ENCODE measurements around the gene FLT3. TPM values are rescaled to one million over a fixed set of nuclear protein-coding genes. Genes with fewer than 3 reads are reported as not detected.

Gene FLT3
- polyA plus RNA-seq, 1 of the 3 experiments (the other 2 are of a cell fraction) = not detected

- Histone ChIP-seq H2AFZ (ENCODE audit: low read depth) (no peak overlapping the region), H3F3A (replicated peaks; ENCODE audit: insufficient read depth) (no peaks in the 10 kb centered on the region), H3K9ac (no peak overlapping the region), H4K20me1 (ENCODE audit: insufficient read depth) (no peaks in the 10 kb centered on the region), H3K27me3 (ENCODE audit: insufficient read depth) (peaks cover 35% of the 10 kb centered on the region), H3K4me3 (ENCODE audit: low read depth in 2 of 2, low read length in 1 of 2) (peak overlapping the region in 1 of 2 experiments; percentile 21; a peak in 1 of 4 replicates), H3K9me2 (no peaks in the 10 kb centered on the region), H3K36me3 (replicated peaks in 1 of 2; ENCODE audit: control insufficient read depth in 1 of 2, insufficient read depth in 2 of 2, low read length in 1 of 2) (no peaks in the 10 kb centered on the region), H3K79me2 (ENCODE audit: insufficient read depth) (no peaks in the 10 kb centered on the region), H3K9me3 (no peaks in the 10 kb centered on the region), H3K27ac (ENCODE audit: low read depth in 2 of 2, low read length in 1 of 2) (no peak overlapping the region), H3K4me2 (no peak overlapping the region), H3K4me1 (ENCODE audit: control insufficient read depth in 1 of 2, insufficient read depth in 2 of 2, low read depth in 1 of 2, low read length in 1 of 2) (no peaks in the 10 kb centered on the region)
- ChIA-PET CTCF (interaction anchor here (0.6 kb wide), 1 partner anchor 9 kb away, joined by 3 read pairs; no protein-coding TSS in a partner anchor), POLR2A (no interaction called here)
- WGBS (ENCODE audit: low lambda C conversion rate) = 30% methylated on average over 13 of the region's 13 CpGs
- TF ChIP-seq SMC3 (IDR thresholded peaks at IDR 0.05; ENCODE audit: low read depth, low read length) (peak; percentile 23; the same call in 1 of the 2 replicates), RAD21 (IDR thresholded peaks at IDR 0.05; ENCODE audit: low read length) (peak; percentile 23), ZBTB33 (IDR thresholded peaks at IDR 0.05; ENCODE audit: borderline replicate concordance, low read depth) (no peak), GABPA (IDR thresholded peaks at IDR 0.05; ENCODE audit: low read depth) (no peak), CTCF (IDR thresholded peaks at IDR 0.05) (peak; percentile 34), USF2 (IDR thresholded peaks at IDR 0.05; ENCODE audit: borderline replicate concordance, low read depth, low read length) (no peak), ELF1 (IDR thresholded peaks at IDR 0.05) (no peak), FOSL2 (IDR thresholded peaks at IDR 0.05; ENCODE audit: borderline replicate concordance, low read depth) (no peak)
- DNase-seq = peak; percentile 7
These were observed 41.3 kb downstream of the FLT3 start for GRCh38 chr13:28058866-28059613.

GRCh38 chr13:28056970-28057712 lies 43.2 kb downstream of the FLT3 start:
- H3K9me2 ChIP-seq = no peaks in the 10 kb centered on the region
- no peak for DNase-seq
- H3F3A ChIP-seq (replicated peaks; ENCODE audit: insufficient read depth) = no peaks in the 10 kb centered on the region
- H2AFZ ChIP-seq (ENCODE audit: low read depth) = no peak overlapping the region
- H3K79me2 ChIP-seq (ENCODE audit: insufficient read depth) = no peaks in the 10 kb centered on the region
- no peak overlapping the region for H3K27ac ChIP-seq (ENCODE audit: low read depth in 2 of 2, low read length in 1 of 2)
- H3K9ac ChIP-seq = no peak overlapping the region
- peaks cover 40% of the 10 kb centered on the region for H3K27me3 ChIP-seq (ENCODE audit: insufficient read depth)
- 9% methylated on average over 11 of the region's 13 CpGs for WGBS (ENCODE audit: low lambda C conversion rate)
- ChIA-PET POLR2A (no interaction called here), CTCF (interaction anchor here (0.6 to 0.7 kb wide), 2 partner anchors 599 to 1158 kb away, joined by 3 read pairs; no protein-coding TSS in a partner anchor)
- H4K20me1 ChIP-seq (ENCODE audit: insufficient read depth) = no peaks in the 10 kb centered on the region
- H3K4me2 ChIP-seq = no peak overlapping the region
- no peak overlapping the region for H3K4me3 ChIP-seq (ENCODE audit: low read depth in 2 of 2, low read length in 1 of 2)
- H3K36me3 ChIP-seq (replicated peaks in 1 of 2; ENCODE audit: control insufficient read depth in 1 of 2, insufficient read depth in 2 of 2, low read length in 1 of 2) = no peaks in the 10 kb centered on the region
- H3K4me1 ChIP-seq (ENCODE audit: control insufficient read depth in 1 of 2, insufficient read depth in 2 of 2, low read depth in 1 of 2, low read length in 1 of 2) = no peaks in the 10 kb centered on the region
- H3K9me3 ChIP-seq = no peaks in the 10 kb centered on the region
- TF ChIP-seq EP300 (IDR thresholded peaks at IDR 0.05; ENCODE audit: borderline replicate concordance in 1 of 2, low read depth in 1 of 2, low read length in 1 of 2) (no peak), TEAD4 (IDR thresholded peaks at IDR 0.05; ENCODE audit: borderline replicate concordance, insufficient read depth) (no peak), FOXJ3 (CRISPR knock-in tag; IDR thresholded peaks at IDR 0.05) (no peak), TCF12 (IDR thresholded peaks at IDR 0.05) (no peak), POLR2AphosphoS5 (IDR thresholded peaks at IDR 0.05; ENCODE audit: low read depth, low read length) (no peak), JUND (IDR thresholded peaks at IDR 0.05) (no peak), MXI1 (IDR thresholded peaks at IDR 0.05; ENCODE audit: low read depth, low read length) (no peak), MEF2A (IDR thresholded peaks at IDR 0.05; ENCODE audit: borderline replicate concordance, low read depth) (no peak), IRF3 (IDR thresholded peaks at IDR 0.05; ENCODE audit: low read depth, low read length) (no peak), RCOR1 (IDR thresholded peaks at IDR 0.05; ENCODE audit: low read length) (no peak), PBX3 (IDR thresholded peaks at IDR 0.05) (no peak), EZH2phosphoT487 (IDR thresholded peaks at IDR 0.05; ENCODE audit: borderline replicate concordance, low read depth) (no peak)
